ENCODE measurements around the gene RGMA.

DNA sequence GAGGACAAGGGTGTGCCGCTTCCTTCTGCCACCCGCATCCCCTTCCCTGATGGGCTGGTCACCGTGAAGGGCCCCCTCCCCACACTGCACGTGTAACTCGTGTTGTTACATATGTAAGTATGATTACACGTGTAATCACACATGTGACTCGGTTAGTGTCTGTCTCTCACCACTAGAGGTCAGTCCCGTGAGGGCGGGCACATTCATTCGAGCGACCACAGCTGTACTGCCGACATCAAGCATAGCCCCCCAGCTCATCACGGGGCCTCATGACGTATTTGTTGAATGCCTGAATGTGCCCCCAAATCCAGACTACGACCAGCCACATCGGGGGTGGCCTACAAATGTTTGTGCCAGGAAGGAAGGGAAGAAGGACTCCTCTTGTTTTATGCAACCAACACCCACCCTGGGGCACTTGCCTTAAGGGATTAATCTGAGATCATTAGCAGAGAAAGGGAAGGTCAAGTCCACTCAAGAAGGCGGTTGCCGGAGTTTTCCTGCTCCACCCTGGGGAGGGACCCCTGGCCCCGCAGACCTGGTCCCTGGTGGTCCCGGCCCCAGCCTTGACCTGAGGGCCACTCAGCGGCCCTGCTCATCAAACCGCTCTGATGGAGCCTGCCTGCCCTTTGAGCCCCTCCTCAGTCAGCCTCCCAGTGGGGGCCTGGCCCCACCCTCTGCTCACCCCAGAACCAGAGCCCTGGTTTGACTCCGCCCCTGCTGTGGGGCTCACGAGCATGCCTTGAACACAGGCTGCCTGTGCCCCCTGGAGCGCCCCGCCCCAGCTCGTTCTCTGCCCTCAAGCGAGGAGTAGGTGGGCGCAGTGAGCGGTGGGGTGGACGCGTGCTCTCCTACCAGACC is 52.8 kb downstream of the RGMA start:
- no peak for TF ChIP-seq TAF1 (IDR thresholded peaks at IDR 0.05; ENCODE audit: low read depth, low read length)
- no peak for TF ChIP-seq POLR2AphosphoS5 (IDR thresholded peaks at IDR 0.05; ENCODE audit: low read depth, low read length)
- TF ChIP-seq POLR2A (IDR thresholded peaks at IDR 0.05; ENCODE audit: low read depth, low read length), result no peak

Measured in GM12891 (cell line).